AG04450 (cell line): ENCODE results near the gene DPM1. TPM values are rescaled to one million over a fixed set of nuclear protein-coding genes. Genes with fewer than 3 reads are reported as not detected.

ENCODE experiments used
- CTCF ChIA-PET: fragments of 300-600, 350-600 bp; formaldehyde crosslinking; extraction: SDS; loops from one replicate; lab custom pipeline; 2022; ENCODE audit warnings: antibody characterized with exemption, inconsistent platforms; lab: Charles Lee
- POLR2A ChIA-PET: fragments of 350-600 bp; formaldehyde crosslinking; extraction: SDS; loops from one replicate; lab custom pipeline; 2021; ENCODE audit warnings: antibody characterized with exemption, inconsistent platforms; lab: Yijun Ruan, JAX
- DNase-seq: peaks from one replicate; pipeline ENCODE4 v3.0.0-alpha.2; 2011; ENCODE audit warnings: low read depth, low spot score
- H3K27ac ChIP-seq: one replicate; pipeline ENCODE4 v1.5.1; 2012; ENCODE audit warnings: low read depth, low read length, control low read depth
- H3K27me3 ChIP-seq: one replicate; pipeline ENCODE4 v1.6.0; 2012; ENCODE audit warnings: low read length; ENCODE audit not compliant: control insufficient read depth, insufficient read depth
- H3K4me3 ChIP-seq: 2 replicates; pipeline ENCODE4 v1.5.1; 2011; ENCODE audit warnings: mild to moderate bottlenecking, low read depth, low read length, control low read depth
- H3K9me3 ChIP-seq: 2 replicates; pipeline ENCODE4 v1.5.1; 2012; ENCODE audit warnings: low read length; ENCODE audit not compliant: control insufficient read depth, insufficient read depth
- CTCF ChIP-seq: IDR thresholded peaks from 2 replicates; pipeline ENCODE4 v1.5.1; 2011; ENCODE audit warnings: low read depth, low read length, control low read depth, inconsistent platforms
- polyA plus RNA-seq: library from polyadenylated mRNA; depleted of rRNA; stranded (reverse); fragments of >200 nt; gene quantifications from 2 replicates; pipeline ENCODE4 v1.2.3, GENCODE V29; 2011

DPM1 gene
- polyA plus RNA-seq, 1 experiment: 67.5 TPM

- Histone ChIP-seq H3K4me3 (peak overlapping the region; percentile 86), H3K27me3 (no peaks in the 10 kb centered on the region), H3K9me3 (no peaks in the 10 kb centered on the region), H3K27ac (peak overlapping the region; percentile 13)
- DNase-seq: peak; percentile 92
- ChIA-PET CTCF (interaction anchor here (0.5 to 11.5 kb wide), 23 partner anchors 10 to 406 kb away, joined by 3 to 201 read pairs (median 6); partner anchors contain the start of genes BCAS4, DPM1 and MOCS3), POLR2A (interaction anchor here (0.5 to 3.7 kb wide), 4 partner anchors 14 to 184 kb away, joined by 3 to 17 read pairs (median 6); partner anchors contain the start of genes DPM1 and MOCS3)
- peak; percentile 99 for TF ChIP-seq CTCF
Observed at GRCh38 chr20:50929299-50930138, 28.8 kb downstream of the DPM1 start.

GRCh38 chr20:50928469-50928868 lies 29.9 kb downstream of the DPM1 start:
- TF ChIP-seq CTCF: no peak
- Histone ChIP-seq H3K27me3 (no peaks in the 10 kb centered on the region), H3K4me3 (peak overlapping the region; percentile 86), H3K9me3 (no peaks in the 10 kb centered on the region), H3K27ac (no peak overlapping the region)
- ChIA-PET CTCF (interaction anchor here (1.5 to 11.5 kb wide), 10 partner anchors 8 to 407 kb away, joined by 3 to 201 read pairs (median 11); partner anchors contain the start of genes BCAS4, DPM1 and MOCS3), POLR2A (interaction anchor here (0.9 to 3.7 kb wide), 2 partner anchors 30 to 138 kb away, joined by 4 to 17 read pairs; partner anchors contain the start of genes DPM1 and MOCS3)
- no peak for DNase-seq

GRCh38 chr20:50926530-50926929 lies 31.8 kb downstream of the DPM1 start:
- POLR2A ChIA-PET: no interaction called here
- CTCF ChIA-PET: interaction anchor here (11.5 kb wide), 1 partner anchor 135 kb away, joined by 201 read pairs; the partner anchor contains the start of gene BCAS4
- Histone ChIP-seq H3K27me3 (no peaks in the 10 kb centered on the region), H3K9me3 (no peaks in the 10 kb centered on the region), H3K4me3 (no peak overlapping the region), H3K27ac (no peak overlapping the region)
- no peak for TF ChIP-seq CTCF
- DNase-seq: no peak

GRCh38 chr20:50924261-50924920 lies 33.9 kb downstream of the DPM1 start:
- ChIA-PET CTCF (interaction anchor here (11.5 kb wide), 1 partner anchor 133 kb away, joined by 201 read pairs; the partner anchor contains the start of gene BCAS4), POLR2A (interaction anchor here (0.7 kb wide), 1 partner anchor 9 kb away, joined by 3 read pairs; no protein-coding TSS in a partner anchor)
- H3K27me3 ChIP-seq: no peaks in the 10 kb centered on the region
- no peak overlapping the region for H3K4me3 ChIP-seq
- no peak for TF ChIP-seq CTCF
- H3K27ac ChIP-seq: no peak overlapping the region
- no peaks in the 10 kb centered on the region for H3K9me3 ChIP-seq
- DNase-seq: no peak
